ENCODE data around the gene DAZAP1. TPM values are rescaled to one million over a fixed set of nuclear protein-coding genes. Genes with fewer than 3 reads are reported as not detected.

DAZAP1 gene
- total and polyA plus RNA-seq, 2 of the 4 experiments (the other 2 are of a cell fraction), result 22.0 to 62.8 TPM

GRCh38 chr19:1467490-1468273, 60.3 kb downstream of the DAZAP1 start:
- H2BK15ac ChIP-seq (ENCODE audit: low read depth, low read length), result no peak overlapping the region
- CTCF ChIA-PET, result no interaction called here
- dilution Hi-C loops (cut with HindIII; ENCODE audit: low sequenced_read_pairs, unreplicated experiment) (no loop called here), in situ Hi-C loops (cut with MboI; ENCODE audit: low sequenced_read_pairs) (no loop called here), intact Hi-C loops (cut with micrococcal nuclease) (no loop called here)
- H2AK5ac ChIP-seq (ENCODE audit: low read depth, low read length), result no peak overlapping the region
- H3K27ac ChIP-seq (ENCODE audit: insufficient read depth, low read length), result no peak overlapping the region
- no peak overlapping the region for H3K14ac ChIP-seq (replicated peaks; ENCODE audit: low read depth, low read length)
- no peak overlapping the region for H3K4ac ChIP-seq (ENCODE audit: low read depth, low read length)
- no peak overlapping the region for H3K56ac ChIP-seq (ENCODE audit: extremely low read depth, insufficient read depth, low read length)
- no peaks in the 10 kb centered on the region for H3K9me1 ChIP-seq (ENCODE audit: insufficient read depth, low read length)
- H3K36me3 ChIP-seq (ENCODE audit: control insufficient read depth, insufficient read depth, low read length), result no peaks in the 10 kb centered on the region
- no peak overlapping the region for H2BK20ac ChIP-seq (ENCODE audit: low read depth, low read length)
- no peak overlapping the region for H2BK120ac ChIP-seq (ENCODE audit: low read depth, low read length)
- H4K20me1 ChIP-seq (ENCODE audit: insufficient read depth, low read length), result peaks cover 69% of the 10 kb centered on the region
- 12% methylated on average over 55 of the region's 92 CpGs; no CpG with 5 or more reads in 1 of the 2 experiments for WGBS, 2 experiments (ENCODE audit: extremely low coverage in 2 of 2, insufficient read length in 1 of 2)
- H4K8ac ChIP-seq (ENCODE audit: low read depth in 2 of 2, low read length in 2 of 2), result no peak overlapping the region
- H3K4me1 ChIP-seq (ENCODE audit: control insufficient read depth, insufficient read depth, low read length), result peaks cover 21% of the 10 kb centered on the region
- no peak overlapping the region for H2AFZ ChIP-seq (replicated peaks; ENCODE audit: low read length, poor library complexity)
- no peak for DNase-seq
- TF ChIP-seq NFE2L2 (IDR thresholded peaks at IDR 0.05; ENCODE audit: low read depth, low read length) (no peak), POLR2A (IDR thresholded peaks at IDR 0.05; ENCODE audit: low read depth, low read length) (no peak), SMC3 (IDR thresholded peaks at IDR 0.05; ENCODE audit: low read depth, low read length) (no peak), RAD21 (IDR thresholded peaks at IDR 0.05; ENCODE audit: low read length) (no peak), CHD1 (IDR thresholded peaks at IDR 0.05; ENCODE audit: low read depth, low read length) (no peak), MXI1 (IDR thresholded peaks at IDR 0.05; ENCODE audit: borderline replicate concordance, low read depth, low read length) (no peak), RFX5 (IDR thresholded peaks at IDR 0.05; ENCODE audit: low read depth, low read length) (no peak)
- peaks cover 0 to 8% of the 10 kb centered on the region in 2 experiments; a peak in 1 of 4 replicates for H3K79me1 ChIP-seq (ENCODE audit: low read depth in 1 of 2, low read length in 2 of 2)
- no peak overlapping the region for H3K23ac ChIP-seq (ENCODE audit: low read depth, low read length)
- H2BK5ac ChIP-seq (ENCODE audit: low read depth, low read length, poor library complexity, severe bottlenecking), result no peak overlapping the region
- H3K9me3 ChIP-seq (ENCODE audit: control insufficient read depth, insufficient read depth, low read length), result no peaks in the 10 kb centered on the region; the same call in 1 of the 2 replicates
- H2AK9ac ChIP-seq (replicated peaks; ENCODE audit: low read depth, low read length, poor library complexity), result no peak overlapping the region
- no peak overlapping the region for H3K4me3 ChIP-seq (ENCODE audit: insufficient read depth, low read depth, low read length)
- H3K27me3 ChIP-seq (ENCODE audit: control insufficient read depth, insufficient read depth, low read length), result peaks cover 66% of the 10 kb centered on the region
- no peak overlapping the region for H3K18ac ChIP-seq (ENCODE audit: low read depth, low read length)
- H3K9ac ChIP-seq (ENCODE audit: low read depth, low read length), result no peak overlapping the region
- H3K4me2 ChIP-seq (ENCODE audit: low read depth, low read length), result no peak overlapping the region
- ATAC-seq (ENCODE audit: low read depth), result no peak
- BruUV-seq (replicated peaks), result no TSS peak
- no peak overlapping the region for H4K91ac ChIP-seq (ENCODE audit: insufficient read depth, low read depth, low read length)
- no peak overlapping the region for H4K5ac ChIP-seq (ENCODE audit: low read depth, low read length)
- POLR2A ChIA-PET (ENCODE audit: unreplicated experiment), result no interaction called here
